HG03469 (cell line): Measurements from ENCODE around the gene C2orf68.
A peak's percentile ranks its signal among the peaks of the same experiment; 100 is the strongest.
"Not testable (repeated sequence)": the region's sequence is repeated elsewhere in the genome, so short reads cannot be mapped to it uniquely, and the experiment has no call there.

Experiments
- ATAC-seq: cut with Tn5 transposase; IDR thresholded peaks from one replicate; pipeline ENCODE4 v1.9.1; 2021; ENCODE audit warnings: mild to moderate bottlenecking, moderate library complexity, moderate number of reproducible peaks; ENCODE audit not compliant: unreplicated experiment

Gene C2orf68

DNA sequence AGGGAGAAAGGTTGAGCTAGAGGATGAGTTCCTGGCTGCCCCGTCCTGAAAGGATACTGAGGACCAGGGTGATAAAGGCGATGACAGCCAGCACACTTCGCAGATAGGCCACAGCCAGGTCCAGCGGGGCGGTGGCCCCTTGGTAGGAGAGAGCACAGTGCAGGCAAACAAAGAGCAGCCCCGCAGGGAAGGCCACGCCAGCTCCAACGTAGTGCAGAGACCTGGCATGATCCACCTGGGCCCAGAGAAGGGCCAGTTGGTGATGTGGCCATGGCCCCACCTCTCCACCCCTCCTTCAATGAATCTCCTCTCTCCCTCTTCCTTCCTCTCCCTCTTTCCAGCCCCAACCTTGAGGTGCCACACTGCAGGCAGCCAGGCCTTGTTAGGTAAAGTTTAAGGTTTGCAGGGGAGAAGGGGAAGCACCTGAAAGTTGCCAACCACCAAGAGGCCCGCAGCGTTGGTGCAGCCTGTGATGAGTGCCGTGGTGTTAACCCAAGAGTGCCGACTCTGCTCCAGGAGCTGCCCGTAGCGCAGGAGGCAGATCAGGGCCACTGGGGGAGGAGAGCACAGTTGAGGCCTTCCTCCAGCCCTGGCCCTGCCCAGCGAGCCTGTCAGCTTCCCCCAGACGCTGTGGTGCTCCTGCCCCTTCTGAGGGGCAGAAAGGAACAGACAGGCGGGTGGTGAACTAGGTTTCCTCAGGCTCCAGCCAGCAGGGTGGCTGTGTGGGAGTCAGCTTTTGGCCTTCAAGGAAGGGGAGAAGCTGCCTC, 12.2 kb downstream of the C2orf68 start:
- ATAC-seq: no peak

DNA sequence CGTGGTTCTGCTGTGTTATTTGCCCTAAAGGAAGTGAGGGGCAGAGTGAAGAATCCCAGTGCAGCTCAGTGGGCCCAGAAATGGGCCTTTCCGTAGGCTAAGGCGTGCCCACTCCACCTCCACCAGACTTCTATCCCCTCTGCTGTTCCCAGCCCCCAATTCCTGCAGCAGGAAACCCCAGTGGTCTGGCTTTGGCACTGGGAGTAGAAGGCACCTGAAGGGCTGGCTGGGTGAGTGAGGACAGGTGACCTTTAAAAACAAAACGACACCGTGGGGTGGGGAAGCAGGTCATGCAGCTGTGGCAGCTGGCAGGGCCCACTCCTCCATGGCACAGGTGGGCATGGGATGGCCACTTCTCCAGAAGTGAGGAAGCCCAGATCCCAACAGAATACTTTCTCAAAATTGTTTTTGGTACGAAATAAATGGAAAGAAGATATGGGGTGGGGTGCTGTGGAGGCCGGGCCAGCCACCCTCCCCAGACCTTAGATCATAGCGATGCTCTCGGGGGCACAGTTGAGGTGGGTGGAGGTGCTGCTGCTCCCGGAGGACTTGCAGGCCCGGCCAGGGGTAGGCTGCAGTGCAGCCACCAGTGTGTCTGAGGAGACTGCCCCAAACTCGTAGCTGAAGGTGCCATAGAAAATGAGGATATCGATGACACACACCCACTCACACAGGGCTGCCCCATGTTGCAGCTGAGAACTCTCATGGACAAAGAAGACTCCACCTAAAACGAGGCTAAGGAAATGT, 13.1 kb downstream of the C2orf68 start:
- ATAC-seq: no peak

DNA sequence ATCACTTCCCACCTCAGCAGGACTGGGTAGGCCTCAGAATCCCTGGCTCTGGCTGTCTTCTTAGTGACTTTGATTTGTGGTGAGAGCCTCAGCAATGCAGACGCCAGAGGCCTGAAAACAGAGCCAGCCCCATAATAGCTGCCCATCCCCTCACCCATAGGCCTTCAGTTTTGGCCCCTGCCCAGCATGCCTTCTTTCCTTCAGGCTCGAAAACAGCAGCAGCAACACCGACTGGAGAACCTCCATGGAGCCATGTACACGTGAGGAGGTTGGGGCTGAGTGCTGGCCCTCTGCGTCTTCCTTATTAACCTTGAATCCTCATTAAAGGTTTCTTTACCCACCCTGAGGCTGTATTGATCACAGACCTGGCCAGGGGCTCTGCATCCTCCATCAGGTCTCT, 14.6 kb downstream of the C2orf68 start:
- ATAC-seq: no peak

GRCh38 chr2:85596486-85597143, 15.3 kb downstream of the C2orf68 start:
- no peak for ATAC-seq

- no peak for ATAC-seq
Observed at GRCh38 chr2:85596026-85596333, 15.9 kb downstream of the C2orf68 start.

DNA sequence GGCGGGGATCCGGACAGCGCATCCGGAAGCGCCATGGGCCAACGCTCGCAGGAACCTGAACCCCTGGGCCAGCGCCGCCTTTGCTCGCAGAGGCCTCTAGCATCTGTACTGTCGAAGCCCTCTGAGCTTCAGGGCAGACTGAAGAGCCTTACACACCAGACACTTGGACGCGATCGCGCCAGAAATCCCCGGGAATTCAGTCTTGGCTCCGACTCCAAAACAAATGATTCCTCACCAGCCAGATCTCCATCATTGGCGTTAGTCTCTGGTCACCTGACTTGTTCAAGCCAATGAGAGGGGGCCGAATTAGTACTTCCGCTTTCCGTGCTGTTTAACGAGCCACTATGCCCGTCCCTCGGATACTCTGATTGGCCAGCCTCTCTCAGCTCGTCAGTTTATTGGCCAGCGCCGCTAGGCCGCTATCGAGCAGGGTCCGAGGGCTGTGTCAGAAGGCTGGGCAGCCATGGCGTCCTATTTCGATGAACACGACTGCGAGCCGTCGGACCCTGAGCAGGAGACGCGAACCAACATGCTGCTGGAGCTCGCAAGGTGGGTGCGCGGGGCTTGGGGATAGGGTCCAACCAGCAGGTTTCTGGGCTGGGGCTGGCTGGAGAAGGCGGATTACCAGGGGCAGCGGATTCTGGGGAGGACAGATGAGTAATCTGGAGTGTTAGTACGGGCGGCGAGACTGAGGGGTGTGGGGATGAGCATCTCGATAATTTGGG, 16.4 kb downstream of the C2orf68 start, which contains the start of gene RNF181:
TSS of gene RNF181 (plus strand) at position 445 of the 725 bp plus-strand sequence. CDS start at position 464, 19 bp downstream.
- ATAC-seq: peak; percentile 97

DNA sequence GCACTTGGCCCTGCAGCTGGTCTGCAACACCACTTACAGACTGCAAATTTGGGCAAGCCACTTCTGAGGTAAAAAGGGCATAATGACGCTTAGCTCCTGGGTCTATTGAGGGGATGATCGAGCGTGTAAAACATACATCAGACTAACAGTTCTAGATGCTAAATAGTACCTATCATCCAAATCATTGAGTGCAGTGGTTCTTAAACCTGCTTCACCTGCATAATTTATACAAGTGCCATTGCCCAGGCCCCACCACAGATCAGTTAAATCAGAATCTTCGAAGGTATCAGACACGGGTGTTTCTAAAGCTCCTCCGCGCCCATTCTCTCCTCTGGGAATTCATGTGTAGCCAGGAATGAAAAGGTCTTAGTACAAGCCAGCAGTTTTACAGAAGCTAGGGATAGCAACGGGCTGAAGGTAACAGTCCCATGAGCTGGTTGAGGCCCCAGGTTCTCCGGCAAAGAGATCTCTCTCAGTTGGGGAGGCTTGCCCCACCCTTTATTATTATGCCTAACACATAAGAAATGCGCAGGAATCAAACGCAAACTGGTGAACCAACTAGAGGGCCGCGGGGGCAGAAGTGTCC, 17.1 kb downstream of the C2orf68 start:
- no peak for ATAC-seq

- no peak for ATAC-seq
Observed at GRCh38 chr2:85593023-85593422, 18.8 kb downstream of the C2orf68 start.

DNA sequence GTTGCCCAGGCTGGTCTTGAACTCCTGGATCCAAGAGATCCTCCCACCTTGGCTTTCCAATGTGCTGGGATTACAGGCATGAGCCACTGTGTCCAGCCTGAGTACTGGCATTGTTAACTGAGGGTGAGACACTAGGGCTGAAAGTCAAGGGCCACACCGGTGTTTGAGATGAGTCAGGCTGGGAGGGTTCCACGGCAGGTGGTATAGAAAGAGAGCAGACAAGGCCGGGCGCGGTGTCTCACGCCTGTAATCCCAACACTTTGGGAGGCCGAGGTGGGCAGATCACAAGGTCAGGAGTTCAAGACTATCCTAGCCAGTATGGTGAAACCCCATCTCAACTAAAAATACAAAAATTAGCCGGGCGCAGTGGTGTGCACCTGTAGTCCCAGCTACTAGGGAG, 19.6 kb downstream of the C2orf68 start:
- not testable (repeated sequence) for ATAC-seq

GRCh38 chr2:85591563-85591962, 20.3 kb downstream of the C2orf68 start:
- no peak for ATAC-seq

- ATAC-seq: no peak
Observed at GRCh38 chr2:85590950-85591349, 20.9 kb downstream of the C2orf68 start.

DNA sequence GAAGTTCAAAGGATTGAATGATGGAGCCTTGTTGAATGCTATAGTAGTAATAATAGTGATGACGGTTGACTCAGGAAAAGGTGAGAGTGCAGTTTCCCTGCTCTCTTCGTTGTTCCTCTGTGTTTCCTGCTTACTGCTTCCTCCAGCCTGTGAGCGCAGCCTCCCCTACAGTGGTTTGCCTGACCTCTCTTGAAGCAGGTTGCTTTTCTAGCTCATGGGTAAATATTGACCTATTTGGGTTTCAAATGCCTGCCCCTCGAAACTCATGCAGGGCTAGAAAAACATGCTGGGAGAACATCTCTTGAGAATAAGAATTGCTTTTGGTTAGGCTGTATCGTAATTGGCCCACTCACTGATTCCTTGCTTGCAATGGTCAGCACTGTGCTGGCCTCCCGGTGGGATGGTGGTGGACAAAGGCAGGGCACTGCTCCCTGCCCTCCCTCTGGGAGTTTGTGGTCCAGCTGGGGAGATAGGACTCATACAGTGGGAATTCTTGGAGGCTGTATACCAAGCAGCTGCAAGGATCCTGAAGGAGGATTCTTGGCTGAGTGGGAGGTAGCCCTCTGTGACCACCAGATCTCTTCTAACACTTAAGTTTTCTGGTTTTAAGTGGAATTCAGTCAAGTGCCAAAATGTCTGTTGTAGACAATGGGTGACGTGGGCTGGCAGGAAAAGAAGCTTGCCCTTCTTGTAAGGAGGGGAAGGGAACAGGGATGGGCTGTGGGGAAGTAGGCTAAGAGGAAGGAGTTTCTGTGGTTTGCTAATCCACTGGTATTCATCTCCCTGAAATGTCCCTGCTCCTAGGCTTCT, 21.7 kb downstream of the C2orf68 start:
- ATAC-seq: no peak

- ATAC-seq: no peak
Observed at GRCh38 chr2:85589181-85589580, 22.7 kb downstream of the C2orf68 start.

DNA sequence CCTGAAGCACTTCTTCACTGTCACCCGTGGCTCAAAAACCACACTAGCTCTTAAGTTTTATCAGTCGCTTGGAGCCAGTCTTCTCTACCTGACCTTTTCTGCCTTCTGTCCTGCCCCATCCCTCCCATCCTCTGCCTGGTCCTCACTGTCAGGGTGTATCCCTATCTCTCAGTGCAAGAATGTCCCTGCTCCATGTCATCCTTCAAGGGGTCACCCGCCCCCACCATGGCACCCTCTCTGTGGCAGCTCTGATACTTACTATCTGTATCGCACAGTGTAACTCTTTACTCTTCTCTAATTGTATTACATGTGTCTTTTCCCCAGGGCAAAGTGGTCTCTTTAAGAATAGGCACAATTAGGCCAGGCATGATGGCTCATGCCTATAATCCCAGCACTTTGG, 23.2 kb downstream of the C2orf68 start:
- ATAC-seq: no peak

DNA sequence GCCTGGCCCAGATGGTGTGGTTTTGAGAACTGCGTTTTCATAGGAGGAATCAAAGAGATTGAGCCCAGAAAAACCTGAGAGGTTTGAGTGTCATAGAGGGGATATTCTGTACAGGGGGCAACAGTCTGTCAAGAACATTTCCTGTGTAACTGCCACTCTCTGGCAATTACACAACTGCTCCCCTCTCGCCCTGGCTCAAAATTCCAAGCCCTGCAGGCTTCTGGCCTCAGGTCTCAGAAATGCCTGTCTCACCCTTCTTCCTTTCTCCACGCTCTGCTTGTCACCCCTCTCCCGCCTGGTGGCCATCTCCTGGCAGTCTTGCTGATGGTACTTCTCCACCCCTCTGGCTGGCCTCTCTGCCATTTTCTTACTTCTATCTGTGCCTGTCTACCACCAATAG, 23.6 kb downstream of the C2orf68 start:
- ATAC-seq: no peak

GRCh38 chr2:85585781-85586105, 26.1 kb downstream of the C2orf68 start:
- ATAC-seq: no peak

GRCh38 chr2:85584857-85585780, 26.7 kb downstream of the C2orf68 start:
- ATAC-seq: no peak

DNA sequence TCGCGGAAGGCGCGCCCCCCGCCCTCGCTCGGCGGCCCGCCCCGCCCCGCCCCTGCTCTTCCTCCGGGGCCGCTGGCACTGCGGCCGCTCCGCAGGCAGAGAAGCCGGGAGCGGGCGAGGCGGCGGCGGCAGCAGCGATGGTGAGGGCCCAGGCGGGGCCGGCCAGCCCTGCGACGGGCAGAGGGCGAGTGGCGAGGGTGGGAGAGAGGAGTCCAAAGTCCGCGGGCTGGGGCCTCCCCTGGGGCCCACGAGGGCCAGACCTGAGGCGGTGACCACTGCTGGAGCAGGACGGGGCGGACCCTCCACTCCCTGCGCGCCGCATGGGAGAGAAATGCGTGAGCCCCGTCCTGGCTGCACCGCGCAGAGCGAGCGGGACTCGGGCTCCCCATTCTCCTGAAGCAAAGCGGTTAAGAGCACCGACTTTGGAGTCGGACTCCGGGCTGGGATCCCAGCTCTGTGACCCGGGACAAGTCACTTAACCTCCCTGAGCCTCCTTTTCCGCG, 27.5 kb downstream of the C2orf68 start, which contains the start of gene VAMP5:
TSS of gene VAMP5 (plus strand) at position 78 of the 503 bp plus-strand sequence. CDS start at position 138, 60 bp downstream.
- no peak for ATAC-seq
